Stimulated activated CD4-positive, alpha-beta T cell treated with anti-CD3 and anti-CD28 coated beads, Interleukin-4, amount 100 ng/mL, for 4 hours (primary cell): ENCODE results near the gene SERPINA9.
"Not testable (repeated sequence)": the region's sequence is repeated elsewhere in the genome, so short reads cannot be mapped to it uniquely, and the experiment has no call there.

Source experiments
- DNase-seq, 2 experiments: peaks; one replicate each; pipeline ENCODE4 v3.0.0-alpha.2; 2020

The SERPINA9 gene

DNA sequence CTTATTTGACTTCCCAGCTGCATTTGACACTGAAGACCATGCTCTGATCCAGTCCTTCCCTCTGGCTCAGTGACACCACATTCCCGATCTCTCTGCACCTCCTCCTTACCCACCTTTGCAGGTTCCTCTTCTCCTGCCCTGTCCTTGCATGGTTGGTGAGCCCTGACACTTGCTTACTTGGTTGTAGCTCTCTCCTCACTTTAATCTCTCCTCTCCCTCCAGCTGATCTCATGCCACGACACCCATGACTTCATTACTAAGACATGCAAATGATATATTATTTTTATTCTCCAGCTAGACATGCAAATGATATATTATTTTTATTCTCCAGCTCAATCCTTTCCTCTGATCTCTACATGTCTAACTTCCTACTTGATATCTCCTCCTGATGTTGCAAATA lies at the start of gene SERPINA9:
TSS of gene SERPINA9 (minus strand) at position 175 of the 400 bp plus-strand sequence. CDS start 6,357 bp downstream, outside the sequence.
- DNase-seq = no peak

DNA sequence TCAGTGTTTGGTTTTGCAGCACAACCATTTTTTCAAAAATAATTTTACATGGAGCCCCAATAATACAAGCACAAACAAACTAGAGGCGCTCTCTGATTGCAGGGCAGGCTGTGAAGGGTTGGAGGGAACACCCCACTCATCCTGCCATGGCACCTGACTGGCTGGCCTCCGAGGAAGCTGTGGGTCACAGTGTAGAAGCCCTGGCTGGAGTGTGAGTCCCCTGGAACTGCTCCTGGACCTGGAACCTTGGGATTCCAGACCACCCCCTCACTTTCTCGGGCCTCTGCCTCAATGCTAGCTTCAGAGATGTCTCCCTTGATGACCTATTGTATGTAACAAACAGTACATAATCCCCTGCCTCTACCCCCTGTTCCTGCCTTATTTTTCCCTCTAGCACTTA lies 48.1 kb upstream of the SERPINA9 start:
- DNase-seq = no peak

GRCh38 chr14:94523265-94523664 lies 47.3 kb upstream of the SERPINA9 start:
- DNase-seq = no peak

DNA sequence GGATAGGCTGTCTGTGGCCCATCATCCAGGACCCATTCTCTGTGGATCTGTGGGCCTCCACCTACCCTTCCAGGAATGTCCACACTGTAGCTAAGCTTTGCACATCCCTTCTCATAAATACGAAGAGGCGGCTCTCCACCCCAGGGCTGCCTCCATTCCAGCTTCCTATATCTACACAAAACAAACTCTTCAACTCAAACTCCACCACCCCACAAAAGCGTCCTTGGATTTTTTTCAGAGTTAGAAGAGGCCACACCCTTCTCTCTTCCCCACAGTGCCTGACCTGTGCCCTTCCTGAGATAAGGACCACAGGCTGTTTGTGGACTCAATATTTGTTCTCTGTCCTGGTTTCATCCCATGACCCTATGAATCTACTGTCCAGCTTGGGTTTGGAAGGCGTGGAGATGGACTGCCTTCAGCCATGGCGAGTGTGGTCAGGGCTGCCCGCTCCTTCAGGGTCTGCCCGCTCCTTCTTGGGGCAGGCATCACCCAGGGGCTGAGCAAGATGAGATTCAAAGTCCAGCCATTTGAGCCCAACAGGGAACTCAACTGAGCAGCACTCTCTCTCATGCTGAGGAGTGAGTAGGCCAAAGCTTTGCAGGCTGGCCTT lies 46.2 kb upstream of the SERPINA9 start:
- no peak for DNase-seq

- no peak for DNase-seq
Observed at GRCh38 chr14:94521375-94522114, 45.5 kb upstream of the SERPINA9 start.

- DNase-seq = no peak
Observed at GRCh38 chr14:94517641-94518257, 41.8 kb upstream of the SERPINA9 start.

DNA sequence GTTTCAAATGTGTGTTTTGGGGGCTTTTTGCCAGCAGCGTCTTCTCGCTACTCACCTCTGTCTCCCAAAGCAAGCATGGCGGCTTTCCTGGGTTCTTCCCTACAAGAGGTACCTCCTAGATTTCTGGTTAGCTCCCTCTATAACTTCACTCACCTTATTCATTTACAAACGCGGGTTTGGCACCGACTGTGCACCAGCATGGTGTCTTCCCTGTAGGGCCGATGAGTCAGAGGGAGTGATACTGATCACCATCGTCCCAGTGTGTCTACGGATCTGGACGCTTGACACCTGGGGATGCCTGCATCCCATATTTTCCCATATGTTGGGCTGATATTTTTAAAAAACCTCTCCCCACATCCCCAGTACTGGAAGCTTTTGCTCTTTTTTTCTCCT lies 41.2 kb upstream of the SERPINA9 start:
- DNase-seq = no peak

GRCh38 chr14:94515856-94516255 lies 39.9 kb upstream of the SERPINA9 start:
- DNase-seq = no peak

GRCh38 chr14:94515426-94515825 lies 39.4 kb upstream of the SERPINA9 start:
- no peak for DNase-seq

- no peak for DNase-seq
Observed at GRCh38 chr14:94514351-94514750, 38.4 kb upstream of the SERPINA9 start.

- DNase-seq = not testable (repeated sequence)
Observed at GRCh38 chr14:94510481-94510880, 34.5 kb upstream of the SERPINA9 start.

DNA sequence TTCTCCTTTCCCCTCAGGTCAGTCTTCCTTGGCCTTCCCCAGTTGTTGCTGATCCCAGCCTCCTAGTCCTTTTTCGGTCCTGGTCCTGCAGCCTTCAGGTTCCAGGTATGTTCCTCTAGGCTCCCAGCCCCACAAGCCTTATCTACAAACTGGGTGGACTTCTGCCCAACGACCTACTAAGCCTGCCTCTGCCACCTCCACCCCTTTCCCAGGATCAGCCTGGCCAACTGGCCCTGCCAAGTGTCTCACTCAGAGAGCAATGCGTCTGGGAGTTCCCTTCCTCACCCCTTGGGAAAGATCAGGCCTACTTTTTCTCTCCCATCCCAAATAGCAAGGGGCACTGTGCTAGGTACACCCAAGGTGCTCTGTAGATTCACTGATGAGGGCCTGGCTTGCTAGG lies 33.4 kb upstream of the SERPINA9 start, which contains the start of gene SERPINA12:
TSS of gene SERPINA12 (minus strand) at position 114 of the 400 bp plus-strand sequence. CDS start 11,072 bp downstream, outside the sequence.
- no peak for DNase-seq

- DNase-seq = no peak
Observed at GRCh38 chr14:94505641-94506040, 29.6 kb upstream of the SERPINA9 start.

DNA sequence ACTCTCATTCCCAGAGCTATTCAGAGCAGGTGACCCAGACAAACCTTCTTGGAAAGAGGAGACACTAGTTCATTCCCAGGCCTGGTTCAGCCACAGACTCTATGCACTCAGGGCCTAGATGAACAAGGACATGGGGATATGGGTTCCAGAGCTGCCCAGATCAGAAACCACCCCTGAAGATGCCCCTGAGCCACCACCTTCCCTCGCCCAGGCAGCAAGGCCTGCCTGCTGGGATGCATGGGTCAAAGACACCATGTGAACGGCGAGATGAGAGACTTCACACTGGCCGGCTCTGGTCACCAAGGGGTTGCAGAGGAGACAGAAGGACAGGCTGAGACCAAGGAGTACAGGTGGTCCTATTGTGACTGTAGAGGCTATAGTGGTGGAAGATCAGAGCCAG lies 29.2 kb upstream of the SERPINA9 start:
- no peak for DNase-seq

DNA sequence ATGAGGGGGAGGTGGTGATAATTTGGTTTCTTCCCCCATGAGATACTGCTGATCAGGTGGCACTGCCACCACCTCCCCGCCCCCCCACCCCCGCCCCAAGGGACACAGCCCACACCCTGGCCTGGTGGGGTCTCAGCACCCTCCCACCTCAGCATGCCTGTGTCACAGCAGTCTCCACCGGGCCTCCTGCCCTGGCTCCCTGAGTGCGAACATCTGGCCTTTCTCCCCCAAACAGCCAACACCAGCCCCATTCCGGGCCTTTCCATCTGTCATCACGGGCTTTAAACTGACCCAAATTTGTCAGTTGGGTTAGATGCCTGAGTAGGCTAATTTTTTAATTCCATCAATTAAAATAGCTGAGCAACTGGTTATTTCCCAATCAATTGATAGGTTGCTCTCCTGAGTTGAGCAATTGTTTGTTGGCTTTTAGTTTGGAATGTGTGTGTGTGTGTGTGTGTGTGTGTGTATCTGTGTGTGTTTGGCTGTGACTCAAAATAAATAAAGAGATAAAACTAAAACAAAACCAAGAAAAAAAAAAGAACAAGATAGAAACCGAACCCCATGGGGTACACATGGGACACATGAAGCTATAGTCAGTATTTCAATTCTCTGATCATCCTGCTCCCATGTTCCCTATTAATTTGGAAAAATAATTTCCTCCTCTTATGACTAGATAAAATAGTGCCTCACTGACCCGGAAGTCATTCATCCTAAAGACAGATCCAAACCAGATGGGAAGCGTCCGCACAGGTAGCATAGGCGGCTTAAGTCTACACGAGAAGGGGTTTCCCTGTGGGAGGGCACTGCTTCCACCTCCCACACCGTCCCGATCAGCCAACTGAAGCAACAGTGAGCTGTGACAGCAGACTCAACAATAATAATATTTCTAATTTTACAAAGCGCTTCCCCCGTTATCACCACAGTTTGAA lies 25.9 kb upstream of the SERPINA9 start:
- no peak for DNase-seq

- no peak for DNase-seq
Observed at GRCh38 chr14:94500264-94500663, 24.3 kb upstream of the SERPINA9 start.

GRCh38 chr14:94499673-94500072 lies 23.7 kb upstream of the SERPINA9 start:
- no peak for DNase-seq

DNA sequence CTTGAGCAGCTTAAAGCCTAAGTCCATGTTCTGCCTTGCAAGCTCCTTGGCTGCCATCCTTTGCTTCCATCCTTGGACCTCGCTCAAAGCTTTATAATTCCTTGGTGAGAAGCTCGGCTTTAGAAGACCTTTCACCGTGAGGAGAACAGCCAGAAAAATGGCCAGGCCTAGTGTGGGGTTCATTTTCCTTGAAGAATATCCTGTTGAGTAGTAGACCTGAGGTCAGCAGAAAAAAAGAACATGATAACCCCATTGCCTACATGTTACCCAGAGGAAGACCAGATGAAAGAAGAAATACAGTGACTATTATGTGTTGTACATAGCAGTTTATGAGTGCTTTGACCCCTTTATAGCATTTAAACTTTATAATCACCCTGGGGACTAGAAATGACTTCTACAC lies 22.2 kb upstream of the SERPINA9 start:
- DNase-seq = no peak

GRCh38 chr14:94494085-94494484 lies 18.1 kb upstream of the SERPINA9 start:
- DNase-seq = no peak

DNA sequence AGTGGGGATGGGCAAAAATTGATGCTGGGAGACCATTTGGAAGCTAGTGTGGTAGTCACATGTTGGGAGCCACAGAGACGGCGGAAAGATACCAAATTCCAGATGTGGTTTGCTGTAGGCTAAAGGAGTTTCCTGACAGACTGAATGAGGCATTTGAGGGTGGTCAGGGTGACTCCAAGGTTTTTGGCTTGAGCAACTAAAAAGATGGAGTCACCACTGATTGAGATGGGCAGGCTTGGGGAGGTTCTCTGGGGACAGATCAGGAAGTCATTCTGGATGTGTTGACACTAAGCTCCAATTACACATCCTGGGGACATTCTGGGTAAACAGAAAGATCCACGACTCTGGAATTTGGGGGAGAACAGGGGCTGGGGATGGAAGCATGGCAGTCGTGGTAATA lies 15.5 kb upstream of the SERPINA9 start:
- DNase-seq = no peak

GRCh38 chr14:94489336-94489735 lies 13.3 kb upstream of the SERPINA9 start:
- DNase-seq = no peak

DNA sequence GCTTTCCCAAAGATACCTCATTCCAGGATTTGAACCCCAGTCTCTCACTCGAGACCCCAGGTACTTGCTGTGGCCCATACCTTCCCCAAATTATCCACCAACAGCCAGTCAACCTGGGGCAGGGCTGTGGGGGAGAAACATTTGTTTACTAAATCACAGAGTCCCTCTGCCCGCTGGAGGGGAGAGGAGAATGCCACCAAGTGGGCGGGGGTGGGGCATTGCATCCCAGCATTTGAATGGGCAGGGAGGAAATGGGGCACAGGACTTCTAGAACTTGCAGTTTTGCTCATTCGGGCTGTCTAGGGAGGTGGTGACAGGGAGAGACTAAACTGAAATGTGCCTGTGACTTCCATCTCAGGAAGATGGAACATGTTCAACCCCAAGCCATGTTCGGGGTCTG lies 10.9 kb upstream of the SERPINA9 start:
- DNase-seq = no peak
